OCI-LY3 (cell line): ENCODE measurements around the gene MAB21L4.

Source experiments
- H2AFZ ChIP-seq: fragments of 200-600, 300-600 bp; shearing (Covaris generic); 2 replicates; pipeline ENCODE4 v1.6.0; 2014; ENCODE audit warnings: antibody characterized with exemption, low read depth, low read length
- H3K27ac ChIP-seq: fragments of 200-600, 300-600 bp; sonication (generic); 2 replicates; pipeline ENCODE4 v1.5.1; 2014; ENCODE audit warnings: mild to moderate bottlenecking, low read length, moderate library complexity, mixed read lengths
- H3K27me3 ChIP-seq: fragments of 200-600, 300-600 bp; sonication (generic); 2 replicates; pipeline ENCODE4 v1.6.1; 2014; ENCODE audit warnings: low read depth, low read length, mixed read lengths
- H3K36me3 ChIP-seq: fragments of 200-600, 300-600 bp; sonication (generic); replicated peaks from 2 replicates; pipeline ENCODE3; 2014; ENCODE audit warnings: low read depth, low read length, mixed read lengths
- H3K4me1 ChIP-seq: fragments of 300-600, 200-600 bp; sonication (generic); 2 replicates; pipeline ENCODE4 v1.6.1; 2014; ENCODE audit warnings: low read length, mixed read lengths
- H3K4me2 ChIP-seq: fragments of 200-600, 300-600 bp; sonication (generic); 2 replicates; pipeline ENCODE4 v1.6.1; 2014; ENCODE audit warnings: low read length, mixed read lengths
- H3K4me3 ChIP-seq: fragments of 300-600, 200-600 bp; sonication (generic); 2 replicates; pipeline ENCODE4 v1.5.1; 2014; ENCODE audit warnings: antibody characterized with exemption, mild to moderate bottlenecking, low read length, moderate library complexity
- H3K79me2 ChIP-seq: fragments of 300-600, 200-600 bp; shearing (Covaris generic); 2 replicates; pipeline ENCODE4 v1.6.1; 2014; ENCODE audit warnings: mild to moderate bottlenecking, low read length, mixed read lengths
- H3K9ac ChIP-seq: fragments of 300-600, 200-600 bp; shearing (Covaris generic); 2 replicates; pipeline ENCODE4 v1.6.0; 2014; ENCODE audit warnings: mild to moderate bottlenecking, low read length, moderate library complexity
- H3K9me3 ChIP-seq: fragments of 200-600, 300-600 bp; shearing (Covaris generic); 2 replicates; pipeline ENCODE4 v1.6.1; 2014; ENCODE audit warnings: low read length, mixed read lengths; ENCODE audit not compliant: insufficient read depth
- H4K20me1 ChIP-seq: fragments of 200-600, 300-600 bp; sonication (generic); 2 replicates; pipeline ENCODE4 v1.6.1; 2016; ENCODE audit warnings: low read length, mixed read lengths; ENCODE audit not compliant: insufficient read depth
- EZH2phosphoT487 ChIP-seq: fragments of 200-600 bp; shearing (Covaris generic); IDR thresholded peaks from 2 replicates; pipeline ENCODE4 v1.6.1; 2018; ENCODE audit warnings: antibody characterized with exemption, mixed run types, low read depth
- TF ChIP-seq, protein P1 (sequence below): fragments of 200-600, 300-600 bp; sonication (generic); IDR thresholded peaks from 2 replicates; pipeline ENCODE4 v1.5.1; 2014; ENCODE audit warnings: antibody characterized with exemption, low read length, low read depth

Gene MAB21L4

DNA sequence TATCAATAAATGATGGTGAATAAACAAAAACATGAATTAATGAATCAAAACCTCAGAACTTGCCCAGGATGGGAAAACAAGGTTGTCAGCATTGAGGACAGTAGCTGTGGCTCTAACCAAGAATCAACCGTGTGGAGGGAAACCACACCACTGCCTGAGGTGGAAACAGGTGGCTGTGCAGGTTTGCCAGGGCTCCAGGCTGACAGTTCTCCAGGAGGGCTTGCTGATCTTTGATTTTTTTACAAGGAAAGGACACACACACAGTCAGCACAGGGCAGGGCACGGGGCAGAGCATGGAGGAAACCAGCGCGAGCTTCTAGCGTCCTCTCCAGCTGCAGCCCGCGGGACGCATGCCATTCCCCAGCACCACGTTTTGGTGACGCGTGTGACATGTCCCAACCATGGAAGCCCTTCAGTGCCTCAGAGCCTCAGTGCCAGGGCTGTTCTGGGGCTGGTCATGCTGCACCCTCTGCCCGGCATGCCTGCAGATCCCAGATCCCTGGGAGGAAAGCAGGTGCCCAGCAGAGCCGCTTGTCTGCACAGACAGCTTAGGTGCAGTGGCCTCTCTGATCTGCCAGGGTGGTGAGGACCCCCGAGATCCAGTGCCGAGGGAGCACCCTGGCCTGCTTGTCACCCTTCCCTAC is 43.2 kb downstream of the MAB21L4 start:
- TF ChIP-seq, protein P1, sequence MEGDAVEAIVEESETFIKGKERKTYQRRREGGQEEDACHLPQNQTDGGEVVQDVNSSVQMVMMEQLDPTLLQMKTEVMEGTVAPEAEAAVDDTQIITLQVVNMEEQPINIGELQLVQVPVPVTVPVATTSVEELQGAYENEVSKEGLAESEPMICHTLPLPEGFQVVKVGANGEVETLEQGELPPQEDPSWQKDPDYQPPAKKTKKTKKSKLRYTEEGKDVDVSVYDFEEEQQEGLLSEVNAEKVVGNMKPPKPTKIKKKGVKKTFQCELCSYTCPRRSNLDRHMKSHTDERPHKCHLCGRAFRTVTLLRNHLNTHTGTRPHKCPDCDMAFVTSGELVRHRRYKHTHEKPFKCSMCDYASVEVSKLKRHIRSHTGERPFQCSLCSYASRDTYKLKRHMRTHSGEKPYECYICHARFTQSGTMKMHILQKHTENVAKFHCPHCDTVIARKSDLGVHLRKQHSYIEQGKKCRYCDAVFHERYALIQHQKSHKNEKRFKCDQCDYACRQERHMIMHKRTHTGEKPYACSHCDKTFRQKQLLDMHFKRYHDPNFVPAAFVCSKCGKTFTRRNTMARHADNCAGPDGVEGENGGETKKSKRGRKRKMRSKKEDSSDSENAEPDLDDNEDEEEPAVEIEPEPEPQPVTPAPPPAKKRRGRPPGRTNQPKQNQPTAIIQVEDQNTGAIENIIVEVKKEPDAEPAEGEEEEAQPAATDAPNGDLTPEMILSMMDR, result no peak
- no peak for TF ChIP-seq EZH2phosphoT487
- H3K79me2 ChIP-seq, result no peaks in the 10 kb centered on the region
- H3K36me3 ChIP-seq, result no peaks in the 10 kb centered on the region
- H3K4me2 ChIP-seq, result no peak overlapping the region
- no peaks in the 10 kb centered on the region for H3K27me3 ChIP-seq
- no peaks in the 10 kb centered on the region for H3K4me1 ChIP-seq
- H3K4me3 ChIP-seq, result no peak overlapping the region
- H2AFZ ChIP-seq, result no peak overlapping the region
- no peak overlapping the region for H3K27ac ChIP-seq
- H4K20me1 ChIP-seq, result no peaks in the 10 kb centered on the region
- H3K9me3 ChIP-seq, result no peaks in the 10 kb centered on the region
- H3K9ac ChIP-seq, result no peak overlapping the region

DNA sequence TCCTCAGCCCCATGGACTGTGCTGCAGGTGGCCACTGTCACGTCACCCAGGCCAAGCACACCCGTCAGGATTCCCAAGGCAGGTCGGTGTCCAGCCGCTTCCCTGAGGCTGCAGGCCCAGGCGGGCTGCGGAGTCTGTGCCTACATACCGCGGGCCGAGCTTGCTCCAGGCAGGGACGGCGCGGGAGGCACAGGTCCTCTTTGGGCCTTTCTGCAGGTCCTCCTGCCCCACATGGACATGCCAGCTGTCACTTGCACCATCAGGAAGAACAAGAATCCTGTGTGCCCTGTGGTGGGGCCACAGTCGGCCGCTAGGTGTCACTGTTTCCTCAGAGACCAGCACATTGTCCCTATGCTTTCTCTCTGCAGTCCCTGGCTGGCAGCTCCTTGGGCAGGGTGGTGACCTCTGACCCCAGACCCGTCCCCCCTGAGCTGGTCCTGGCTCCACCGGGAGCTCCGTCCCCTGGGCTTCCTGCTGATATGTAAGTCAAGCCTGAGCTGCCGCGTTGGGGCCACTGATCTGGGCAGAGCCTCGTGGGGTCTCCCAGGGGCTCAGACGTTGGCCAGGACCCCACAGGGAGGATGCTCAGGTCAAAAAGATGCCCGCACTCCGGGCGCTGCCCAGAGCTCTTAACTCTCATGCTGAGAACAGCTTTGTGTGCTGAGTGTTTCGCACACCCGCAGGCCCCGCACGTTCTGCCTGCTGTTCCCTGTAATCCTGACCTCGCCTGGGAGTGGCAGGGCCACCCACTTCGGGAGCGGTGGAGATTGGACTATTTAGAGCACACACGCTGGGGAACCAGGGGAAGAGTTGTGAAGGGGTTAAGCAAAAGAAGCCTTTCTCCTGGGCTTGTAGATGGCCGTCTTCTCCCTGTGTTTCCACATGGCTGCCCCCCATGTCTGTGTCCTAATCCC is 44.6 kb downstream of the MAB21L4 start:
- Histone ChIP-seq H3K9me3 (no peaks in the 10 kb centered on the region), H4K20me1 (no peaks in the 10 kb centered on the region), H2AFZ (no peak overlapping the region), H3K9ac (no peak overlapping the region), H3K4me2 (no peak overlapping the region), H3K27ac (no peak overlapping the region), H3K79me2 (no peaks in the 10 kb centered on the region), H3K36me3 (no peaks in the 10 kb centered on the region), H3K4me3 (no peak overlapping the region), H3K4me1 (no peaks in the 10 kb centered on the region), H3K27me3 (no peaks in the 10 kb centered on the region)
- TF ChIP-seq EZH2phosphoT487, result no peak
- TF ChIP-seq, protein P1, result peak; percentile 73

DNA sequence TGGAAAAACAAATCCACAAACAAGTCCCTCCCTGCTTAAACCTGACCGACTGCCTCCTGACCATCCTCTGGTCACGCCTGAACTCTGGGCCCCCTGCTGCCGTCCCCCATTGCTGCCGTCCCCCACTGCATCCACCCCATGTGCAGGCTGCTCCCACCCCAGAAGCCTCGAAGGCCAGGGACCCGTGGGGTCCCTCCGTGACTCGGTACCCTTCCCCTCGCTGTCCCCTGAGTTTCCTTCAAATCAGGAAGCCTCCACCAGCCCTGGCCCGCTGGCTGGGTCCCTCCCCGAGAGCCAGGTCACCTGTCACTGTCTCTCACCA is 45.2 kb downstream of the MAB21L4 start:
- no peak overlapping the region for H3K9ac ChIP-seq
- H3K36me3 ChIP-seq, result no peaks in the 10 kb centered on the region
- no peak overlapping the region for H3K4me3 ChIP-seq
- H3K27ac ChIP-seq, result no peak overlapping the region
- no peaks in the 10 kb centered on the region for H4K20me1 ChIP-seq
- H3K27me3 ChIP-seq, result no peaks in the 10 kb centered on the region
- H3K4me1 ChIP-seq, result no peaks in the 10 kb centered on the region
- H3K4me2 ChIP-seq, result no peak overlapping the region
- H2AFZ ChIP-seq, result no peak overlapping the region
- no peaks in the 10 kb centered on the region for H3K9me3 ChIP-seq
- no peak for TF ChIP-seq EZH2phosphoT487
- TF ChIP-seq, protein P1, result no peak
- no peaks in the 10 kb centered on the region for H3K79me2 ChIP-seq

DNA sequence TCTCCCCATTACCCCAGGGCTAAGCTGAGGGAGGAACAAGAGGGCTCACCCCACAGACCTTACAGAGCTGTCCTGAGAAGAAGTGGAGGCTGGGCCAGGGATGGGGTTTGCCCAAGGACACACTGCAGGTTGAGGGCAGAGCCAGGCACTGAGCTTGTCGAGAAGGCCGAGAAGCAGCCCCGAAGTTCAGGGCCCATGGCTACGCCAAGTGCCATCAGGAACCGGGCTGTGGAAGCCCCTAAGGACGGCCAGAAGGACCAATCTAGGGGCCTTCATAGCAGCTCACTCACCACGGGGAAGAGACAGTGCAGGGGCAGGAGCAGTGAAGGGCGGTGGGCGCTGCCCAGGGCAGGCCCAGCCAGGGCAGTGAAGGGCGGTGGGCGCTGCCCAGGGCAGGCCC is 45.9 kb downstream of the MAB21L4 start:
- H3K9me3 ChIP-seq, result no peaks in the 10 kb centered on the region
- H3K4me3 ChIP-seq, result no peak overlapping the region
- H3K79me2 ChIP-seq, result no peaks in the 10 kb centered on the region
- no peak overlapping the region for H3K4me2 ChIP-seq
- no peaks in the 10 kb centered on the region for H3K4me1 ChIP-seq
- H2AFZ ChIP-seq, result no peak overlapping the region
- no peak overlapping the region for H3K27ac ChIP-seq
- H3K9ac ChIP-seq, result no peak overlapping the region
- H3K36me3 ChIP-seq, result no peaks in the 10 kb centered on the region
- H4K20me1 ChIP-seq, result no peaks in the 10 kb centered on the region
- H3K27me3 ChIP-seq, result no peaks in the 10 kb centered on the region
- TF ChIP-seq, protein P1, result no peak
- no peak for TF ChIP-seq EZH2phosphoT487
